Stimulated activated CD8-positive, alpha-beta memory T cell treated with anti-CD3 and anti-CD28 coated beads, Interleukin-2, amount 100 ng/mL, for 48 hours (primary cell): ENCODE results near the gene CCDC71L.

Experiments
- DNase-seq, 2 donors: peaks; one replicate each; pipeline ENCODE4 v3.0.0-alpha.2; 2020; ENCODE audit warnings: low read depth in 2 of 2

The CCDC71L gene

GRCh38 chr7:106659166-106659962 is 1.6 kb downstream of the CCDC71L start:
- no peak for DNase-seq

- DNase-seq = no peak
Observed at GRCh38 chr7:106658316-106659165, 2.4 kb downstream of the CCDC71L start.

GRCh38 chr7:106657085-106657991 is 3.6 kb downstream of the CCDC71L start:
- no peak for DNase-seq

GRCh38 chr7:106655703-106656498 is 5.1 kb downstream of the CCDC71L start:
- no peak for DNase-seq

- DNase-seq = no peak
Observed at GRCh38 chr7:106653488-106653887, 7.5 kb downstream of the CCDC71L start.

GRCh38 chr7:106652909-106653308 is 8.0 kb downstream of the CCDC71L start:
- no peak for DNase-seq

- DNase-seq = no peak
Observed at GRCh38 chr7:106652092-106652491, 8.9 kb downstream of the CCDC71L start.

GRCh38 chr7:106646256-106646655 is 14.7 kb downstream of the CCDC71L start:
- DNase-seq = no peak

- no peak for DNase-seq
Observed at GRCh38 chr7:106644999-106645398, 16.0 kb downstream of the CCDC71L start.

- DNase-seq = no peak
Observed at GRCh38 chr7:106643216-106644000, 17.6 kb downstream of the CCDC71L start.

GRCh38 chr7:106641416-106641815 is 19.5 kb downstream of the CCDC71L start:
- no peak for DNase-seq

- DNase-seq = no peak
Observed at GRCh38 chr7:106640368-106641141, 20.4 kb downstream of the CCDC71L start.

GRCh38 chr7:106639476-106640334 is 21.3 kb downstream of the CCDC71L start:
- no peak for DNase-seq

GRCh38 chr7:106635411-106635810 is 25.5 kb downstream of the CCDC71L start:
- DNase-seq = no peak

GRCh38 chr7:106634958-106635357 is 26.0 kb downstream of the CCDC71L start:
- DNase-seq = no peak

GRCh38 chr7:106630648-106631047 is 30.3 kb downstream of the CCDC71L start:
- no peak for DNase-seq

- no peak for DNase-seq
Observed at GRCh38 chr7:106629516-106629915, 31.4 kb downstream of the CCDC71L start.

GRCh38 chr7:106626376-106627164 is 34.4 kb downstream of the CCDC71L start:
- no peak for DNase-seq
